GM12864 (cell line): Measurements from ENCODE around the gene NLGN1.

Experiments
- DNase-seq: peaks from one replicate; pipeline ENCODE4 v3.0.0-alpha.2; 2011; ENCODE audit warnings: low read depth
- H3K4me3 ChIP-seq: 2 replicates; pipeline ENCODE4 v1.5.1; 2011; ENCODE audit warnings: mild to moderate bottlenecking, low read depth, low read length, control low read depth
- CTCF ChIP-seq: IDR thresholded peaks from 2 replicates; pipeline ENCODE4 v1.5.1; 2011; ENCODE audit warnings: low read depth, mild to moderate bottlenecking, moderate library complexity, low read length, control low read depth, inconsistent platforms; ENCODE audit errors: missing control alignments

The NLGN1 gene

GRCh38 chr3:174270841-174271240 lies 873.3 kb downstream of the NLGN1 start:
- H3K4me3 ChIP-seq, result no peak overlapping the region
- DNase-seq, result no peak
- no peak for TF ChIP-seq CTCF

GRCh38 chr3:174275336-174275735 lies 877.8 kb downstream of the NLGN1 start:
- no peak for TF ChIP-seq CTCF
- DNase-seq, result no peak
- no peak overlapping the region for H3K4me3 ChIP-seq

DNA sequence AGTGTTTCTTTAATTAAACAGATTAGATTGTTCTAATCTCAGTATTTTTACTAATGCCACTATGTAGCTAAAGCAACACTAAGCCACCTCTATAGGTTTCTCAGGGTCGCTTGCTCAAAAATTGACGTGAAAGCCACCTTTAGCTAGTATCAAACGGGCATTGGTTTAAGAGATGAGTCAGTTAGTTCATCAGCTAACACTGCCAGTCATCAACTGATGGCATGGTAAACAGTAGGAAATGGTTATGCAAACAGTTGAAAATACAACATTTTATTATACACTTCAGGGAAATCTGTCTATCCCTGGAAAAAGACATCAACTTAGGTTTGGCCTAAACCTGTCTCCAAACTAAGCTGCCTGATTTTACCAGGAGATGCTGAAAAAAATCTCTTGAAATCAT lies 879.3 kb downstream of the NLGN1 start:
- DNase-seq, result no peak
- TF ChIP-seq CTCF, result no peak

DNA sequence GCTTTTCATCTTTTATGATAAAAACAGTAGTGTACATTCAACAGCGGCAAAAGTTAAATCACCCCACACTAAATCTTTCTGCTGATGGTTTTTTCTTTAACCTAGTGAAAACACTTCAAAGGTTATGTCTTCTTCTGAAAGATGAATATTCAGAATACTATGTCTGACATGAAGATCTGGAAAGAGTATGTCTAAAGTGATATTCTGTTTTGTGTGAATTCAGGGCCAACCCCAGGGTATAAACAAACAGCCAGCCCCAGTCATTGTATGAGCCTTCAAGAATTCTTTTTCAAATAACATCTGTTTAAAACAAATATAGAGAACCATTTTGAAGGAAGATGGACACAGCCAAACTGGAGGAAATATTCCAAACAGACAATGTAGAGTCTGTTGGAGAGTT lies 880.5 kb downstream of the NLGN1 start:
- TF ChIP-seq CTCF, result no peak
- H3K4me3 ChIP-seq, result no peak overlapping the region
- no peak for DNase-seq

More for the DNA sequence above, 879.3 kb downstream of the NLGN1 start:
- no peak overlapping the region for H3K4me3 ChIP-seq

GRCh38 chr3:174280186-174280585 lies 882.6 kb downstream of the NLGN1 start:
- TF ChIP-seq CTCF, result no peak
- no peak for DNase-seq
- H3K4me3 ChIP-seq, result no peak overlapping the region

DNA sequence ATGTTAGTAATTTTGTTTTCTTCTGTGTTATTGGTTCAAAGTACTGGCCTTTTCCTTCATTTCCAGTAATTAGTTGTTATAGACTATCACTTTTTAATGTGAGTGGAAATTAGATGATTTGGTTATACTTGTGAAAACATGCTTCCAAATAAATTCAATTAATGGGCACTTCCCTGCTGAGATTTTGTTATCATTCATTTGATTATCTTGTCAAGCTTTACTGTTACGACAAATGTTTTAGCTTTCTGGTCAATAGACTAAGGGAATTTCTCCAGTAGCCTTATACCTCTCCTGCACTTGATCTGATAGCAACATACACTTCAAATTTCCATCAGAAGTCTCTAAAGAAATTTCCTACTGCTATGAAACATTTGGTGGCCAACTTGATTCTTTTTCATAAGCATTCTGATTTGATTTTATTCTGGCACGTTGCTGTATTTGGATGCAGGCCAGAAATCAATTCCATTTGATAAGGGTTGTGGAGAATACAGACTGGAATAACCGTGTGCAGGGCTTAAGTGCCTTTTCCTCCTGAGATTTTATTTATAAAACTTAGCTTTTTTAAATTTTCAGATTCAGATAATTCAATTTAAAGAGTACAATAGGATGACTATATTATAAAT lies 887.8 kb downstream of the NLGN1 start:
- TF ChIP-seq CTCF, result no peak
- DNase-seq, result no peak
- no peak overlapping the region for H3K4me3 ChIP-seq

DNA sequence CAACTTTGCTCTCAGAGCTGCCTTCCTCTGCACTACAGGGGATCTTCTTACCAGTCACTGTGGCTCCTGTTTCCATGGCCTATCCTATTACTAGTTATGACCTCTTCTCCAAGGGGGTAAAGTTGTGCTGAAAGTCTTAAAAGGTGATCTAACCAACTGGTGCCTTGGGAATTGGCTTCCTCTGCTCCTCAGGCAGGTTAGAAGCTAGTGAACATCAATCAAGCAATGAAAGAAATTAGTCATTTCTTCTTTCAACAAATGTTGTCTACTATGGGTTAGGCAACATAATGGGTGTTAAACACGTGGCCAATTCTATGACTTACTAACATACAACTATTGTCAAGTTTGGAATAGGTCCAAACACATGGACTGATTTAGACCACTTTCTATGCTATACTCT lies 890.2 kb downstream of the NLGN1 start:
- H3K4me3 ChIP-seq, result no peak overlapping the region
- TF ChIP-seq CTCF, result no peak
- no peak for DNase-seq
